ENCODE data around the gene DENND6B.

Gene DENND6B

GRCh38 chr22:50316114-50317065 lies 10.4 kb downstream of the DENND6B start:
- no peak overlapping the region for H3K27ac ChIP-seq
- DNase-seq (ENCODE audit: low read depth, low spot score), result no peak

GRCh38 chr22:50315289-50316113 lies 11.3 kb downstream of the DENND6B start:
- no peak overlapping the region for H3K27ac ChIP-seq
- DNase-seq (ENCODE audit: low read depth, low spot score), result no peak

- no peak for DNase-seq (ENCODE audit: low read depth, low spot score)
- no peak overlapping the region for H3K27ac ChIP-seq
These were observed 12.1 kb downstream of the DENND6B start for GRCh38 chr22:50314455-50315288.

GRCh38 chr22:50314081-50314454 lies 12.7 kb downstream of the DENND6B start:
- no peak for DNase-seq (ENCODE audit: low read depth, low spot score)
- H3K27ac ChIP-seq, result no peak overlapping the region

- H3K27ac ChIP-seq, result no peak overlapping the region
- DNase-seq (ENCODE audit: low read depth, low spot score), result no peak
These were observed 13.2 kb downstream of the DENND6B start for GRCh38 chr22:50313600-50313999.

GRCh38 chr22:50313021-50313420 lies 13.8 kb downstream of the DENND6B start:
- DNase-seq (ENCODE audit: low read depth, low spot score), result no peak
- no peak overlapping the region for H3K27ac ChIP-seq

GRCh38 chr22:50312371-50312770 lies 14.4 kb downstream of the DENND6B start:
- no peak overlapping the region for H3K27ac ChIP-seq
- DNase-seq (ENCODE audit: low read depth, low spot score), result no peak

GRCh38 chr22:50311606-50312351 lies 15.0 kb downstream of the DENND6B start:
- DNase-seq (ENCODE audit: low read depth, low spot score), result no peak
- no peak overlapping the region for H3K27ac ChIP-seq

- no peak overlapping the region for H3K27ac ChIP-seq
- no peak for DNase-seq (ENCODE audit: low read depth, low spot score)
These were observed 15.8 kb downstream of the DENND6B start for GRCh38 chr22:50310949-50311444.

- DNase-seq (ENCODE audit: low read depth, low spot score), result no peak
- no peak overlapping the region for H3K27ac ChIP-seq
These were observed 16.6 kb downstream of the DENND6B start for GRCh38 chr22:50310031-50310722.

- H3K27ac ChIP-seq, result no peak overlapping the region
- no peak for DNase-seq (ENCODE audit: low read depth, low spot score)
These were observed 17.2 kb downstream of the DENND6B start for GRCh38 chr22:50309601-50309991.

- H3K27ac ChIP-seq, result no peak overlapping the region
- DNase-seq (ENCODE audit: low read depth, low spot score), result no peak
These were observed 17.7 kb downstream of the DENND6B start for GRCh38 chr22:50308986-50309600.

GRCh38 chr22:50308597-50308935 lies 18.2 kb downstream of the DENND6B start:
- no peak overlapping the region for H3K27ac ChIP-seq
- DNase-seq (ENCODE audit: low read depth, low spot score), result no peak

GRCh38 chr22:50307890-50308596 lies 18.8 kb downstream of the DENND6B start:
- no peak for DNase-seq (ENCODE audit: low read depth, low spot score)
- H3K27ac ChIP-seq, result no peak overlapping the region

GRCh38 chr22:50306753-50307749 lies 19.8 kb downstream of the DENND6B start, which contains the start of gene PLXNB2:
Gene PLXNB2, minus strand, starts transcription at chr22:50307646. Its CDS starts 17,062 bp downstream, at chr22:50290584.
- peak within 1 kb of the TSS; percentile 99 for H3K27ac ChIP-seq
- DNase-seq (ENCODE audit: low read depth, low spot score), result no peak

- peak overlapping the region; percentile 99 for H3K27ac ChIP-seq
- DNase-seq (ENCODE audit: low read depth, low spot score), result peak; percentile 92
These were observed 20.8 kb downstream of the DENND6B start for GRCh38 chr22:50305923-50306566.
